ENCODE data around the gene TTLL11. TPM values are rescaled to one million over a fixed set of nuclear protein-coding genes. Genes with fewer than 3 reads are reported as not detected.
A peak's percentile ranks its signal among the peaks of the same experiment; 100 is the strongest.

The TTLL11 gene
- polyA plus RNA-seq, 3 donors from 2014 or later: 3.1 to 8.3 (median 5.6) TPM

DNA sequence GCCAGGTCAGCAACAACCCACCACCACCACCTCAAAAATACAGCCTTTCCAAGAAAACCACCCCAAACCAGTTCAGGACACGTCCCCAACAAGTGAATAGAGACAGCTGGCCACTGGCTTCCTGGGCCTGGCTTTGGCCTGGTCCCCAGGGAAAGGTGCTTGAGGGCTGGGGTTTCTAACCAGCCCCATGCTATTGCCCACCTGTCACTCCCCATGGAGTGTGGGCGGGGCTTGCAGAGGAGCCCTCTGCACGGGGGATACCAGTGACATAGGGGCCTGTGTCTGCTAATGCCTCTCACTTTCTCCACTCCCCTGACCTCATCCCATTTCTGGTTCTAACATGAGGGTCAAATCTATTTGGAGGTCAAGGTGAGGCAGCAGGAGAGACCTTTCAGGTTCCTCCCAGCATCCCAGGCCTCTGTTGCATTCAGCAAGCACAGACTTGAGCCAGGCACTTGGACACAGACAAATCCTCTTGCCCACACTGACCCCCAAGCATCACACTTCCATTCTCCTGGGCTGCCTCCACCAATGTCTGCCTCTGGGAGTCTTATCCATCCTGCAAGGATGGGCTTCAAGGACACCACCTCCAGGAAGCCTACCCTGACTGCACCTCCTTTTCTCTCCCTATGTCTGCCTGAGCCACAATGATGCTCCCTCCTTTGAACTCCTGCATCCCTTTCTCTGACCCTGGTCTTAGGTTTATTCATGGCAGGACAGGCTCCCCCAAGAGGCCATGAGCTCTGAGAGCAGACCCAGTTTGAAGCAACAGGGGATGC lies 16.1 kb upstream of the TTLL11 start:
- Mint-ChIP-seq H3K4me3 (no peak overlapping the region), H3K9me3 (peaks cover 0 to under 1% (median 0%) of the 10 kb centered on the region in 6 donors), H3K27ac (no peak overlapping the region), H3K27me3 (ENCODE audit: low read depth in 3 of 3) (peaks cover 2 to 3% (median 2%) of the 10 kb centered on the region in 3 donors), H3K4me1 (no peaks in the 10 kb centered on the region), H3K36me3 (peaks cover 0 to under 1% (median 0%) of the 10 kb centered on the region in 3 donors)
- DNase-seq: no peak

DNA sequence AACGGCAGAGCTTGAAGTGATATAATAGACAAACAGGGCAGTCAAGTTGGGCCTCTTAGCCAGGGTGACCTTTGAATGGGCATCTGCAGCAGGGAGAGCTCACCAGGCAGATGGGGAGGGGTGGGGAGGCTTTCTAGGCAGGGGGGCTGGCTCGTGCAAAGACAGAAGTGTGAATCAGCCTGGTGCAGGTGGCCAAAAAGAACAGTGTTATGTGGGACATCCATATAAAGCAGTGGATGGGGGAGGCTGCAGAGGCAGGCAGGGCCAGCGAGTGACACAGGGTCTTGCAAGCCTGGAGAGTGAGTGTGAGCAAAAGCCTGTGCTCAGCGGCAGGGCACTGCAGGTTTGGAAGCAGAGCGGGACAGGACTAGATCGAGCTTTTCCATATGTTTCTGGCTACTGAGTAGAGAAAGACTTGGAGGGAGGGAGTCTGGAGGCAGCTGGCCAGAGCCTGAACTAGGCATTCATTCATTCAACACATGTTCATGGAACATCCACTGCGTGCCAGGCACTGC lies 14.2 kb upstream of the TTLL11 start:
- no peak for DNase-seq
- H3K36me3 Mint-ChIP-seq: peaks cover 0 to 6% (median 0%) of the 10 kb centered on the region in 3 donors
- H3K9me3 Mint-ChIP-seq: peaks cover 0 to 3% (median 1%) of the 10 kb centered on the region in 6 donors
- no peaks in the 10 kb centered on the region for H3K4me1 Mint-ChIP-seq
- H3K27ac Mint-ChIP-seq: no peak overlapping the region
- no peak overlapping the region for H3K4me3 Mint-ChIP-seq
- H3K27me3 Mint-ChIP-seq (ENCODE audit: low read depth in 3 of 3): peaks cover 0 to 3% (median 2%) of the 10 kb centered on the region in 3 donors

- Mint-ChIP-seq H3K27me3 (ENCODE audit: low read depth in 3 of 3) (peaks cover 0 to 3% (median 2%) of the 10 kb centered on the region in 3 donors), H3K4me1 (no peaks in the 10 kb centered on the region), H3K27ac (no peak overlapping the region), H3K4me3 (no peak overlapping the region), H3K9me3 (peaks cover 0 to 3% (median 1%) of the 10 kb centered on the region in 6 donors), H3K36me3 (peaks cover 0 to 6% (median 0%) of the 10 kb centered on the region in 3 donors)
- no peak for DNase-seq
Observed at GRCh38 chr9:122106576-122106975, 13.5 kb upstream of the TTLL11 start.

- Mint-ChIP-seq H3K4me3 (no peak overlapping the region), H3K36me3 (peaks cover 0 to 6% (median 0%) of the 10 kb centered on the region in 3 donors), H3K27ac (no peak overlapping the region), H3K27me3 (ENCODE audit: low read depth in 3 of 3) (peaks cover 2 to 3% (median 3%) of the 10 kb centered on the region in 3 donors), H3K4me1 (peaks cover 3 to 5% of the 10 kb centered on the region in 2 donors), H3K9me3 (peaks cover 0 to 3% (median 1%) of the 10 kb centered on the region in 6 donors)
- no peak for DNase-seq
Observed at GRCh38 chr9:122103985-122104384, 10.9 kb upstream of the TTLL11 start.

DNA sequence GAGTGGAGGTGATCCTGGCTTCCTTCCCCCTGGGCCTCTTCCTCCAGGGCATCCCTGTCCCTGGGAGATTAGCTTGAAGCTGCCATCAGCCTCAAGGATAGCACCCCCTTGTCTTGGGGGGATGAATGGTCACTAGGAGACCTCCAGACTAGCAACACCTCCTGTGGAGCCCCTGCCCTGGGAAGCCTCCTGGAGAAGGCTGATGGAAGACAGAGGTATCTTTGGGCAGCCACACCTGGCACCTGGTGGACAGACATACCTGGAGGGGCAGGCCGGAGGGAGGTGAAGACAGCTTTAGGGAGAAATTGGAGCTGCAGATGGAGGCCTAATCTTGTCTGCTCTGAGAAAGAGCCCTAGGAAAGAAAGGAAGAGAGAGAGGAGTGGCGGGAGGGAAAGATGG lies 9.0 kb upstream of the TTLL11 start:
- peaks cover 3 to 5% (median 5%) of the 10 kb centered on the region in 3 donors for H3K27me3 Mint-ChIP-seq (ENCODE audit: low read depth in 3 of 3)
- no peak for DNase-seq
- H3K4me3 Mint-ChIP-seq: no peak overlapping the region
- peaks cover 0 to 6% (median 0%) of the 10 kb centered on the region in 3 donors for H3K36me3 Mint-ChIP-seq
- peaks cover 3 to 5% of the 10 kb centered on the region in 2 donors for H3K4me1 Mint-ChIP-seq
- H3K27ac Mint-ChIP-seq: no peak overlapping the region
- H3K9me3 Mint-ChIP-seq: peaks cover 0 to 3% (median 1%) of the 10 kb centered on the region in 6 donors

DNA sequence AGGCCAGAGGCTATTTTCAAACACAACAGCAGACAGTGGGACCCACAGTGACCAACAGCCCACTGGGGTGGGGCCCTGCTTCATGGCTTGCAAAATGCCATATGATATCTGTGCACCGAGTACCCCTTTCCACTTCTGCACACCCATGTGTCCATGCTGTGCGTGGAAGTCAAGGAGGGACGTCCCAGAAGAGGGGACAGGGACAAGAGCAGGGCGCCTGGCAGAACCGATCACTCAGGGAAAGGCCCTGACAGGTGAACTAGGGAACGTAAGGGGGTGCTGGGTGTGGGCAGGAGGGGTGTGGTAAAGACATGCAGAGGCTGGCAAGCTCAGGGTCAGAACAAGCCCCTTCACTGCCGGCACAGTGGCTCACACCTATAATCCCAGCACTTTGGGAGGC lies 7.6 kb upstream of the TTLL11 start:
- DNase-seq: no peak
- H3K36me3 Mint-ChIP-seq: peaks cover 0 to 6% (median 0%) of the 10 kb centered on the region in 3 donors
- H3K4me1 Mint-ChIP-seq: peaks cover 7 to 9% of the 10 kb centered on the region in 2 donors
- peaks cover 1 to 7% (median 4%) of the 10 kb centered on the region in 3 donors for H3K27me3 Mint-ChIP-seq (ENCODE audit: low read depth in 3 of 3)
- H3K9me3 Mint-ChIP-seq: peaks cover 0 to 3% (median 1%) of the 10 kb centered on the region in 6 donors
- H3K27ac Mint-ChIP-seq: no peak overlapping the region
- no peak overlapping the region for H3K4me3 Mint-ChIP-seq

- peaks cover 0 to 3% (median 1%) of the 10 kb centered on the region in 6 donors for H3K9me3 Mint-ChIP-seq
- H3K36me3 Mint-ChIP-seq: peaks cover 0 to 6% (median 0%) of the 10 kb centered on the region in 3 donors
- peaks cover 18 to 22% of the 10 kb centered on the region in 2 donors for H3K4me1 Mint-ChIP-seq
- peak overlapping the region in 1 of 6 donors; percentile 70 for H3K27ac Mint-ChIP-seq
- peak overlapping the region; percentile 22 to 65 (median 25) for H3K4me3 Mint-ChIP-seq
- peaks cover 1 to 7% (median 4%) of the 10 kb centered on the region in 3 donors for H3K27me3 Mint-ChIP-seq (ENCODE audit: low read depth in 3 of 3)
- peak; percentile 68 to 75 (median 68) for DNase-seq
Observed at GRCh38 chr9:122099271-122099869, 6.3 kb upstream of the TTLL11 start.

- no peak for DNase-seq
- Mint-ChIP-seq H3K27ac (no peak overlapping the region), H3K27me3 (ENCODE audit: low read depth in 3 of 3) (peaks cover 5 to 7% (median 5%) of the 10 kb centered on the region in 3 donors), H3K4me3 (no peak overlapping the region), H3K4me1 (peaks cover 27 to 34% of the 10 kb centered on the region in 2 donors), H3K9me3 (no peaks in the 10 kb centered on the region), H3K36me3 (no peaks in the 10 kb centered on the region)
Observed at GRCh38 chr9:122097679-122098315, 4.7 kb upstream of the TTLL11 start.

DNA sequence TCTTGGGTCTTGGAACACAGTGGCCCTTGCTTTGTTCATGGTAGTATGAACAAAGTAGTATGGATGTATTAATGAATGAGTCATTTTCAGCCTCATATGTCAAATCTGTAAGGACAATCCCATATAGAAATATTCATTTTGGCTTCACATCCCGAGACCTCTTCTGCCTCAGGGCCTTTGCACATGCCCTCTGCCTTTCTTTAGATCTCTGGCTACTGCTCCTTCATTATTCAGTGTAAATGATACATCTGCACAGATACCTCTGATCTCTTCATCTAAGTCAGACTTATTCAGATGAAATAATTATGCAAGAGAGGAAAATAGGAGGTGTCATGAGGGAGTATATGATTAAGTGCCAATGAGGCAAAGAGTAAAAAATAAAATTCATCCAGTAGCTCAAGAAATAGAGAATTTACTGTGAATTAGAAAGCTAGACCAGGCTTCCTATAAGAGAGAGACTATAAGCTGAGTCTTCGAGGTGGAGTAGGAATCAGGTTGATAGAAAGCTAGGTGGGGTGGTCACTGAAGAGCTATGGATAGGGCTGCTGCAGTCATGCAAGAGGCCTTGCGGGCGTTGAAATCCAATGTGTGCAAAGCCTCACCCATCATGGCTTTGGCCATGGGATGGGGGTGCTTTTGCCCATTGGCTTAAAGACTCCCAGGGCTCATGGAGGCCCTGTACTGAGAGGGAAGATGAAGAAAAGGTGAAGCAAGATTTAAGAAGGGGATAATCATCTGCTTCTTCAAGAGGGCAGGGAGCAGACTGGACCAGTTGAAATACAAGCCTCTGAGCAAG lies 3.7 kb upstream of the TTLL11 start:
- H3K27me3 Mint-ChIP-seq (ENCODE audit: low read depth in 3 of 3): peaks cover 5 to 10% (median 7%) of the 10 kb centered on the region in 3 donors
- no peak for DNase-seq
- H3K4me3 Mint-ChIP-seq: no peak overlapping the region
- H3K4me1 Mint-ChIP-seq: peaks cover 33 to 41% of the 10 kb centered on the region in 2 donors
- no peaks in the 10 kb centered on the region for H3K9me3 Mint-ChIP-seq
- no peak overlapping the region for H3K27ac Mint-ChIP-seq
- H3K36me3 Mint-ChIP-seq: no peaks in the 10 kb centered on the region

DNA sequence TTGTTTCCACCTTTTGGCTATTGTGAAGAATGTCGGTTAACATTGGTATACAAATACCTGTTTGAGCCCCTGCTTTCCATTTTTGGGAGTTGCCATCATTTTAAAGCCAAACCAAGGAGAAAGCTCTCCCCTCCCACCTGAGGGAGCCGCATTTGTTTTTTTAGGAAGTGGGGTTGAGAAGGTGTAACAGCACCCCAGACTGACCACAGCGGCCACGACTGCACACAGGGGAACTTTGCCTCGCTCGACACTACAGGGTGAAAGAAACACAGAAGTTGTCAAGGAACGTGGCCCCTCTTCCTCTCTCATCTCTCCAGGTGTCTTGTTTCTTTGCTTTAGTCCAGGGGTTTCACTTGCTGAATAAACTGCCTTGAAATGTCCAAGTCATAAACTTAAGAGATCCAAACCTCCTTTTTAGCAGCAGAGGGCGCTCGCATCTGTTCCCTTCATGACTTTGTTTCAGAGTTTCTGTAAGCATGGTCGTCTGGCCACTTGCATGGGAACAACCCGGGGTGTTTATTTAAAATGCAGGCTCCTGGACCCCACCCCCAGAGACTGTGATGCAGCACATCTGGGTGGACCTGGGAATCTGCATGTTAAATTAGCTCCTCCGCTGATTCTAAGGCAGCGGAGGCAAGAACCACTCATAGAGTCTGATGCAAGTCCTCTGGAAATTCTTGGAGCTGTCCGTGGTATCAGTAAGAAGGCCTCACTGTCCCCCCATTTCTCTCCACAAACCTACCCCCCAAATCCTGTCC lies 2.1 kb upstream of the TTLL11 start:
- Mint-ChIP-seq H3K9me3 (no peaks in the 10 kb centered on the region), H3K27ac (peak overlapping the region in 3 of 6 donors; percentile 8 to 62 (median 33)), H3K27me3 (ENCODE audit: low read depth in 3 of 3) (peaks cover 5 to 13% (median 7%) of the 10 kb centered on the region in 3 donors), H3K4me1 (peaks cover 47 to 57% of the 10 kb centered on the region in 2 donors), H3K4me3 (peak overlapping the region; percentile 62 to 93 (median 74)), H3K36me3 (peaks cover 0 to 5% (median 0%) of the 10 kb centered on the region in 3 donors)
- peak; percentile 44 to 55 (median 48) for DNase-seq

- peak overlapping the region; percentile 86 to 94 (median 91) for H3K4me3 Mint-ChIP-seq
- H3K36me3 Mint-ChIP-seq: peaks cover 0 to 5% (median 0%) of the 10 kb centered on the region in 3 donors
- H3K27me3 Mint-ChIP-seq (ENCODE audit: low read depth in 3 of 3): peaks cover 2 to 9% (median 5%) of the 10 kb centered on the region in 3 donors
- H3K27ac Mint-ChIP-seq: peak overlapping the region; percentile 19 to 90 (median 72)
- no peaks in the 10 kb centered on the region for H3K9me3 Mint-ChIP-seq
- no peak for DNase-seq
- peaks cover 45 to 62% of the 10 kb centered on the region in 2 donors for H3K4me1 Mint-ChIP-seq
Observed at GRCh38 chr9:122091682-122092592, 1.2 kb downstream of the TTLL11 start.

All from immature natural killer cell (primary cell).